HEK293T (cell line): ENCODE data around the gene ZBTB46.

Experiments
- ARNT ChIP-seq: fragments of 450-650 bp; IDR thresholded peaks from 2 replicates; pipeline ENCODE4 v1.6.1; 2017; ENCODE audit warnings: mild to moderate bottlenecking
- ELF4 ChIP-seq: fragments of 450-650 bp; IDR thresholded peaks from 2 replicates; pipeline ENCODE4 v1.6.1; 2017; ENCODE audit warnings: antibody characterized with exemption
- FOXA1 ChIP-seq: fragments of 450-650 bp; IDR thresholded peaks from 2 replicates; pipeline ENCODE4 v1.6.1; 2016; ENCODE audit warnings: mild to moderate bottlenecking
- FOXK2 ChIP-seq: fragments of 450-650 bp; IDR thresholded peaks from 2 replicates; pipeline ENCODE4 v1.6.1; 2016; ENCODE audit warnings: mild to moderate bottlenecking
- L3MBTL2 ChIP-seq: fragments of 450-650 bp; conservative IDR thresholded peaks from 2 replicates; pipeline ENCODE4 v1.6.1; 2016; ENCODE audit warnings: mild to moderate bottlenecking
- SP1 ChIP-seq: fragments of 450-650 bp; IDR thresholded peaks from 2 replicates; pipeline ENCODE4 v1.6.1; 2017
- SUZ12 ChIP-seq: fragments of 450-650 bp; IDR thresholded peaks from 2 replicates; pipeline ENCODE4 v1.6.1; 2016; ENCODE audit warnings: mild to moderate bottlenecking
- TARDBP ChIP-seq: fragments of 450-650 bp; IDR thresholded peaks from 2 replicates; pipeline ENCODE4 v1.6.1; 2016
- TF ChIP-seq, protein P1 (sequence below): fragments of 450-650 bp; IDR thresholded peaks from 2 replicates; pipeline ENCODE4 v1.6.1; 2016

DNA sequence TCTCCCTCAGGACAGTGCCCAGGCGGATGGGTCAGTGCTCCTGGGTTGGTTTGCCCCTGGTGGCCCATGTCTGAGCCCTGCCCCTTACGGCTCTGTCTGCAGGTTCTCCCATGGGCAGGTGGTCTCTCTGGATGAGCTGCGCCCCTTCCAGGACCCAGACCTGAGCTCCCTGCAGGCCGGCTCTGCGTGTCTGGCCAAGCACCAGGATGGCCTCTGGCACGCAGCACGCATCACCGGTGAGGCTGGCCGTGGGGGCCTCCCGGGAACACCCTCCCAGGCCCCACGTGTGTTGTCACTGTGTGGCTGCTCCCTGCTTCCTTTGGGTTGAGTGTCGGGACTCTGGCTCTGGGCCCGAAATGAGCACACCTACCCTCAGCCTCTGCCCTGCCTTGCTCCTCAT lies 97.9 kb downstream of the ZBTB46 start:
- no peak for TF ChIP-seq FOXK2
- no peak for TF ChIP-seq SP1
- no peak for TF ChIP-seq SUZ12
- TF ChIP-seq FOXA1, result no peak
- TF ChIP-seq L3MBTL2, result no peak
- TF ChIP-seq ARNT, result no peak
- TF ChIP-seq TARDBP, result no peak
- TF ChIP-seq ELF4, result no peak
- TF ChIP-seq, protein P1, sequence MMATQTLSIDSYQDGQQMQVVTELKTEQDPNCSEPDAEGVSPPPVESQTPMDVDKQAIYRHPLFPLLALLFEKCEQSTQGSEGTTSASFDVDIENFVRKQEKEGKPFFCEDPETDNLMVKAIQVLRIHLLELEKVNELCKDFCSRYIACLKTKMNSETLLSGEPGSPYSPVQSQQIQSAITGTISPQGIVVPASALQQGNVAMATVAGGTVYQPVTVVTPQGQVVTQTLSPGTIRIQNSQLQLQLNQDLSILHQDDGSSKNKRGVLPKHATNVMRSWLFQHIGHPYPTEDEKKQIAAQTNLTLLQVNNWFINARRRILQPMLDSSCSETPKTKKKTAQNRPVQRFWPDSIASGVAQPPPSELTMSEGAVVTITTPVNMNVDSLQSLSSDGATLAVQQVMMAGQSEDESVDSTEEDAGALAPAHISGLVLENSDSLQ, result no peak
